OCI-LY7 (cell line): ENCODE measurements around the gene FCGR3B.
"Not testable (repeated sequence)": the region's sequence is repeated elsewhere in the genome, so short reads cannot be mapped to it uniquely, and the experiment has no call there.

Experiments used
- CTCF ChIP-seq: fragments of 200-600 bp; sonication (generic); conservative IDR thresholded peaks from 2 replicates; pipeline ENCODE4 v1.5.1; 2014; ENCODE audit warnings: mild to moderate bottlenecking, antibody characterized with exemption, low read length, moderate library complexity, mixed read lengths
- EZH2phosphoT487 ChIP-seq: fragments of 200-600 bp; sonication (generic); IDR thresholded peaks from 2 replicates; pipeline ENCODE4 v1.6.1; 2018; ENCODE audit warnings: low read depth, borderline replicate concordance, mild to moderate bottlenecking, mixed run types, antibody characterized with exemption, low read length, moderate library complexity, mixed read lengths

- TF ChIP-seq CTCF, EZH2phosphoT487: not testable (repeated sequence)
Observed at GRCh38 chr1:161673437-161673836, 42.5 kb upstream of the FCGR3B start.
